NCI-H1436 (cell line): ENCODE measurements around the gene OR6A2.
"Not testable (repeated sequence)": the region's sequence is repeated elsewhere in the genome, so short reads cannot be mapped to it uniquely, and the experiment has no call there.

ENCODE experiments used
- DNase-seq: peaks from one replicate; lab custom pipeline; 2025; lab: John Stamatoyannopoulos, UW

The OR6A2 gene

GRCh38 chr11:6799402-6799801, at the start of gene OR6A2:
OR6A2 (minus strand) TSS chr11:6799689; CDS start chr11:6795708, 3,981 bp downstream.
- no peak for DNase-seq

- no peak for DNase-seq
These were observed 45.9 kb upstream of the OR6A2 start, which contains the start of gene OR10A5 for GRCh38 chr11:6845383-6845782. OR10A5 (plus strand) TSS chr11:6845683; CDS start chr11:6845683, 0 bp downstream.

GRCh38 chr11:6844356-6844755, 44.9 kb upstream of the OR6A2 start:
- no peak for DNase-seq

- DNase-seq: no peak
These were observed 44.2 kb upstream of the OR6A2 start for GRCh38 chr11:6843670-6844069.

- DNase-seq: no peak
These were observed 42.2 kb upstream of the OR6A2 start for GRCh38 chr11:6841694-6842093.

GRCh38 chr11:6834021-6834420, 34.5 kb upstream of the OR6A2 start:
- no peak for DNase-seq

GRCh38 chr11:6833356-6833755, 33.9 kb upstream of the OR6A2 start:
- no peak for DNase-seq

- no peak for DNase-seq
These were observed 28.6 kb upstream of the OR6A2 start for GRCh38 chr11:6828103-6828502.

GRCh38 chr11:6825231-6825744, 25.8 kb upstream of the OR6A2 start:
- no peak for DNase-seq

GRCh38 chr11:6824136-6824823, 24.8 kb upstream of the OR6A2 start:
- no peak for DNase-seq

- no peak for DNase-seq
These were observed 19.5 kb upstream of the OR6A2 start for GRCh38 chr11:6818967-6819366.

GRCh38 chr11:6817694-6818093, 18.2 kb upstream of the OR6A2 start:
- no peak for DNase-seq

GRCh38 chr11:6813656-6814055, 14.2 kb upstream of the OR6A2 start:
- DNase-seq: no peak

- peak; percentile 46 for DNase-seq
These were observed 13.0 kb upstream of the OR6A2 start for GRCh38 chr11:6812390-6813005.

GRCh38 chr11:6801075-6801474, 1.6 kb upstream of the OR6A2 start:
- DNase-seq: not testable (repeated sequence)

- no peak for DNase-seq
These were observed 4.8 kb downstream of the OR6A2 start for GRCh38 chr11:6794639-6795038.

- DNase-seq: no peak
These were observed 8.9 kb downstream of the OR6A2 start for GRCh38 chr11:6790546-6790945.

- DNase-seq: no peak
These were observed 16.8 kb downstream of the OR6A2 start, which contains the start of gene OR2AG1 for GRCh38 chr11:6782720-6783119. OR2AG1 (plus strand) TSS chr11:6783020; CDS start chr11:6785038, 2,018 bp downstream.

GRCh38 chr11:6780829-6781228, 18.7 kb downstream of the OR6A2 start:
- no peak for DNase-seq

GRCh38 chr11:6778518-6778917, 21.0 kb downstream of the OR6A2 start:
- no peak for DNase-seq

- DNase-seq: no peak
These were observed 27.3 kb downstream of the OR6A2 start, which contains the start of gene OR2AG2 for GRCh38 chr11:6771926-6772893. OR2AG2 (minus strand) TSS chr11:6771976; CDS start chr11:6768957, 3,019 bp downstream.

GRCh38 chr11:6757373-6757967, 42.0 kb downstream of the OR6A2 start:
- DNase-seq: peak; percentile 19
